Activated B cell treated with CpG ODN at 0.5 μM for 24 hours (primary cell): Measurements from ENCODE around the gene ASB2. TPM values are rescaled to one million over a fixed set of nuclear protein-coding genes. Genes with fewer than 3 reads are reported as not detected.
A peak's percentile ranks its signal among the peaks of the same experiment; 100 is the strongest.

Source experiments
- ATAC-seq: fragments of 200-7000 bp; cut with Tn5 transposase; one replicate; pipeline ENCODE4 v1.10.0; 2021; ENCODE audit warnings: low read depth, mild to moderate bottlenecking, moderate library complexity
- CTCF ChIA-PET: fragments of 350-600 bp; sonication (Branson Sonifier 250); formaldehyde crosslinking; loops from one replicate; lab custom pipeline; 2021; ENCODE audit warnings: antibody characterized with exemption; lab: Charles Lee
- POLR2A ChIA-PET: fragments of 350-600 bp; sonication (Branson Sonifier 250); formaldehyde crosslinking; loops from one replicate; lab custom pipeline; 2021; ENCODE audit warnings: antibody characterized with exemption; lab: Charles Lee
- DNase-seq: peaks from one replicate; pipeline ENCODE4 v3.0.0; 2022
- H3K27ac Mint-ChIP-seq: one replicate; pipeline ENCODE4 v1.8.0; 2020; ENCODE audit warnings: mixed read lengths
- H3K27me3 Mint-ChIP-seq: one replicate; pipeline ENCODE4 v1.8.0; 2021; ENCODE audit warnings: mixed read lengths
- H3K36me3 Mint-ChIP-seq: one replicate; pipeline ENCODE4 v1.8.0; 2021; ENCODE audit warnings: low read depth, mixed read lengths
- H3K4me1 Mint-ChIP-seq: one replicate; pipeline ENCODE4 v1.8.0; 2021; ENCODE audit warnings: mixed read lengths
- H3K4me3 Mint-ChIP-seq: one replicate; pipeline ENCODE4 v1.8.0; 2020; ENCODE audit warnings: mild to moderate bottlenecking, mixed read lengths
- H3K9me3 Mint-ChIP-seq: one replicate; pipeline ENCODE4 v1.8.0; 2020; ENCODE audit warnings: mixed read lengths
- CTCF ChIP-seq: fragments of 200-600 bp; IDR thresholded peaks from one replicate; pipeline ENCODE4 v1.8.0; 2022; ENCODE audit warnings: antibody characterized with exemption, mild to moderate bottlenecking
- intact Hi-C: fragments of 100-400 bp; cut with micrococcal nuclease; formaldehyde crosslinking; loops from one replicate; pipeline ENCODE4 v1.15.1; 2024
- total RNA-seq: library from RNA; stranded (reverse); gene quantifications from 2 replicates; pipeline ENCODE4 v1.2.3, GENCODE V29; 2022

Gene ASB2
- total RNA-seq, 1 donor from 2014 or later: 3.1 TPM

DNA sequence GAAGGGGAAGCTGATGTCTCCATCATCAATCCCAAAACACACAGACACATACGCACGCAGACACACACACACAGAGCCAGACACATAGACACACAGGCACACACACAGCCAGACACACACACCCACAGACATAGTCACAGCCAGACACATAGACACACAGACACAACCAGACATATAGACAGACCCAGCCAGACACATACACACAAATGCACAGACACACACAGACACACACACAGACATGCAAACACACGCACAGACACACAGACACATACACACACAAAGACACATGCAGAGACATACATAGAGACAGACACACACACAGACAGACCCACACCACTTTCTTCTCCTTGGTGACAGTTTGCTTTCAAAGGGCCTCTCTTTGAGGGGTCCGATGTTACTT lies 27.0 kb upstream of the ASB2 start:
- no peaks in the 10 kb centered on the region for H3K36me3 Mint-ChIP-seq
- H3K27me3 Mint-ChIP-seq: peaks cover 34% of the 10 kb centered on the region
- H3K9me3 Mint-ChIP-seq: no peaks in the 10 kb centered on the region
- ATAC-seq (no peak), DNase-seq (no peak)
- no peak for TF ChIP-seq CTCF
- H3K4me1 Mint-ChIP-seq: no peaks in the 10 kb centered on the region
- intact Hi-C loops: loop anchor here (5.0 kb wide), 1 partner anchor 46 kb away; no protein-coding TSS in a partner anchor
- CTCF ChIA-PET: interaction anchor here (1.1 to 11.8 kb wide), 5 partner anchors 10 to 65 kb away, joined by 3 to 307 read pairs (median 8); no protein-coding TSS in a partner anchor
- H3K4me3 Mint-ChIP-seq: no peak overlapping the region
- POLR2A ChIA-PET: interaction anchor here (0.7 to 0.8 kb wide), 2 partner anchors 39 to 63 kb away, joined by 4 to 11 read pairs; no protein-coding TSS in a partner anchor
- H3K27ac Mint-ChIP-seq: no peak overlapping the region

GRCh38 chr14:94001501-94002396 lies 25.4 kb upstream of the ASB2 start:
- DNase-seq: peak; percentile 52
- no peak overlapping the region for H3K27ac Mint-ChIP-seq
- ATAC-seq: peak; percentile 89
- intact Hi-C loops: loop anchor here (1.0 to 5.0 kb wide), 4 partner anchors 23 to 62 kb away; no protein-coding TSS in a partner anchor
- no peaks in the 10 kb centered on the region for H3K9me3 Mint-ChIP-seq
- H3K4me3 Mint-ChIP-seq: no peak overlapping the region
- CTCF ChIA-PET: interaction anchor here (0.8 to 11.8 kb wide), 10 partner anchors 10 to 346 kb away, joined by 3 to 307 read pairs (median 4); no protein-coding TSS in a partner anchor
- H3K4me1 Mint-ChIP-seq: no peaks in the 10 kb centered on the region
- TF ChIP-seq CTCF: peak; percentile 88
- POLR2A ChIA-PET: interaction anchor here (3.0 kb wide), 1 partner anchor 62 kb away, joined by 18 read pairs; no protein-coding TSS in a partner anchor
- H3K27me3 Mint-ChIP-seq: peaks cover 27% of the 10 kb centered on the region
- no peaks in the 10 kb centered on the region for H3K36me3 Mint-ChIP-seq

DNA sequence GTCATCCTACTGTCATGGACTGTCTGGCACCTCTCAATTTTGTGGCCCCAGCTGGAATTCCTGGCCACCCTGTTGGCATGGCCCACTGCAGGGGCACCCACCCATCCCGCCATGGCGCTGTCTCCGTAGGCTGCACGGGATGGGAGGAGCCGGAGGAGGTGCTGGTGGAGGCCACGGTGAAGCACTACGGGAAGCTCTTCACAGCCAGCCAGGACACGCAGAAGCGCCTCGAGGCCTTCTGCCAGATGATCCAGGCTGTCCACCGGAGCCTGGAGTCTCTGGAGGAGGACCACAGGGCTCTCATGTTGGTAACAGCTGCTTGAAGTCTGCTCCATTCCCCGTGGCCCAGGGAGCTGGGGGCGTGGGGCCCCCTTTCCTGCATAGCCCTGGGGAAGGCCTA lies 24.6 kb upstream of the ASB2 start:
- peaks cover 26% of the 10 kb centered on the region for H3K27me3 Mint-ChIP-seq

GRCh38 chr14:94000267-94000666 lies 23.9 kb upstream of the ASB2 start:
- intact Hi-C loops: loop anchor here (2.0 to 5.0 kb wide), 2 partner anchors 21 to 43 kb away; no protein-coding TSS in a partner anchor
- DNase-seq: no peak
- H3K27ac Mint-ChIP-seq: no peak overlapping the region
- H3K9me3 Mint-ChIP-seq: no peaks in the 10 kb centered on the region
- H3K4me3 Mint-ChIP-seq: no peak overlapping the region
- ATAC-seq: no peak
- peaks cover 31% of the 10 kb centered on the region for H3K27me3 Mint-ChIP-seq
- TF ChIP-seq CTCF: no peak
- ChIA-PET CTCF (interaction anchor here (1.9 to 11.8 kb wide), 3 partner anchors 29 to 62 kb away, joined by 4 to 307 read pairs (median 32); no protein-coding TSS in a partner anchor), POLR2A (interaction anchor here (1.4 to 3.0 kb wide), 3 partner anchors 21 to 60 kb away, joined by 7 to 18 read pairs (median 8); no protein-coding TSS in a partner anchor)
- H3K4me1 Mint-ChIP-seq: no peaks in the 10 kb centered on the region
- no peaks in the 10 kb centered on the region for H3K36me3 Mint-ChIP-seq

More for the DNA sequence above, 24.6 kb upstream of the ASB2 start:
- no peak for DNase-seq
- H3K9me3 Mint-ChIP-seq: no peaks in the 10 kb centered on the region
- no peak for ATAC-seq
- no peaks in the 10 kb centered on the region for H3K4me1 Mint-ChIP-seq
- intact Hi-C loops: loop anchor here (1.0 to 5.0 kb wide), 4 partner anchors 22 to 62 kb away; no protein-coding TSS in a partner anchor
- H3K27ac Mint-ChIP-seq: no peak overlapping the region
- ChIA-PET POLR2A (interaction anchor here (0.7 to 3.0 kb wide), 2 partner anchors 42 to 61 kb away, joined by 3 to 18 read pairs; no protein-coding TSS in a partner anchor), CTCF (interaction anchor here (0.8 to 11.8 kb wide), 10 partner anchors 9 to 346 kb away, joined by 3 to 307 read pairs (median 4); no protein-coding TSS in a partner anchor)
- H3K4me3 Mint-ChIP-seq: no peak overlapping the region
- TF ChIP-seq CTCF: no peak
- H3K36me3 Mint-ChIP-seq: no peaks in the 10 kb centered on the region
